Astrocyte (in vitro differentiated cells and primary cell): Measurements from ENCODE around the gene SNAP47. TPM values are rescaled to one million over a fixed set of nuclear protein-coding genes. Genes with fewer than 3 reads are reported as not detected.

Experiments
- DNase-seq: peaks from one replicate; pipeline ENCODE4 v3.0.0-alpha.2; 2010; ENCODE audit warnings: low read depth
- FAIRE-seq: peaks from 2 replicates; lab custom pipeline; 2011; peaks lifted over from hg19 to GRCh38; lab: Jason Lieb, UNC
- H2AFZ ChIP-seq: 2 replicates; pipeline ENCODE4 v1.6.0; 2012; ENCODE audit warnings: low read depth, low read length, inconsistent platforms
- H3K27ac ChIP-seq: 2 replicates; pipeline ENCODE4 v1.5.1; 2011; ENCODE audit warnings: low read depth, low read length, inconsistent platforms
- H3K27me3 ChIP-seq: 2 replicates; pipeline ENCODE4 v1.6.0; 2011; ENCODE audit warnings: low read length, inconsistent platforms; ENCODE audit not compliant: insufficient read depth
- H3K36me3 ChIP-seq: 2 replicates; pipeline ENCODE4 v1.5.1; 2011; ENCODE audit warnings: low read length, inconsistent platforms; ENCODE audit not compliant: insufficient read depth
- H3K4me1 ChIP-seq: 2 replicates; pipeline ENCODE4 v1.5.1; 2011; ENCODE audit warnings: low read length, inconsistent platforms; ENCODE audit not compliant: insufficient read depth
- H3K4me2 ChIP-seq: 2 replicates; pipeline ENCODE4 v1.6.0; 2012; ENCODE audit warnings: low read length, inconsistent platforms
- H3K4me3 ChIP-seq: 2 replicates; pipeline ENCODE4 v1.5.1; 2011; ENCODE audit warnings: low read depth, mild to moderate bottlenecking, low read length, inconsistent platforms; ENCODE audit not compliant: insufficient read depth
- H3K79me2 ChIP-seq: 2 replicates; pipeline ENCODE4 v1.6.0; 2012; ENCODE audit warnings: mild to moderate bottlenecking, low read length, inconsistent platforms; ENCODE audit not compliant: insufficient read depth
- H3K9ac ChIP-seq: 2 replicates; pipeline ENCODE4 v1.6.0; 2012; ENCODE audit warnings: mild to moderate bottlenecking, low read length, inconsistent platforms
- H3K9me3 ChIP-seq: 2 replicates; pipeline ENCODE4 v1.5.1; 2012; ENCODE audit warnings: low read depth, mild to moderate bottlenecking, low read length, inconsistent platforms; ENCODE audit not compliant: insufficient read depth
- H4K20me1 ChIP-seq: 2 replicates; pipeline ENCODE4 v1.6.0; 2012; ENCODE audit warnings: low read length, inconsistent platforms; ENCODE audit not compliant: insufficient read depth
- H3K27ac Mint-ChIP-seq: one replicate; pipeline ENCODE4 v1.8.0; 2021; ENCODE audit warnings: mild to moderate bottlenecking, mixed read lengths; ENCODE audit not compliant: unreplicated experiment
- H3K27me3 Mint-ChIP-seq: one replicate; pipeline ENCODE4 v1.8.0; 2021; ENCODE audit warnings: low read depth, mixed read lengths; ENCODE audit not compliant: unreplicated experiment
- H3K36me3 Mint-ChIP-seq: one replicate; pipeline ENCODE4 v1.8.0; 2021; ENCODE audit warnings: low read depth, mixed read lengths; ENCODE audit not compliant: unreplicated experiment
- H3K4me1 Mint-ChIP-seq: one replicate; pipeline ENCODE4 v1.8.0; 2021; ENCODE audit warnings: low read depth, mixed read lengths; ENCODE audit not compliant: unreplicated experiment
- H3K4me3 Mint-ChIP-seq: one replicate; pipeline ENCODE4 v1.8.0; 2021; ENCODE audit warnings: mild to moderate bottlenecking, moderate library complexity, mixed read lengths; ENCODE audit not compliant: unreplicated experiment
- H3K9me3 Mint-ChIP-seq: one replicate; pipeline ENCODE4 v1.8.0; 2021; ENCODE audit warnings: mild to moderate bottlenecking, mixed read lengths; ENCODE audit not compliant: unreplicated experiment
- CTCF ChIP-seq: IDR thresholded peaks from 2 replicates; pipeline ENCODE4 v1.5.1; 2011; ENCODE audit warnings: low read depth, mild to moderate bottlenecking, inconsistent platforms, low read length, moderate library complexity; ENCODE audit not compliant: insufficient read depth
- EZH2 ChIP-seq: IDR thresholded peaks from 2 replicates; pipeline ENCODE4 v1.6.1; 2012; ENCODE audit warnings: mild to moderate bottlenecking, low read length, inconsistent platforms; ENCODE audit not compliant: insufficient read depth
- total RNA-seq: library from RNA; stranded (reverse); gene quantifications from 2 replicates; pipeline ENCODE4 v1.2.1, GENCODE V29; 2021

Gene SNAP47
- total RNA-seq, 1 donor from 2014 or later: 31.9 TPM

GRCh38 chr1:227726318-227726717 lies 8.9 kb upstream of the SNAP47 start:
- Histone ChIP-seq H3K4me3 (no peak overlapping the region), H3K4me1 (peaks cover 6% of the 10 kb centered on the region), H3K27ac (no peak overlapping the region), H3K9me3 (peaks cover 5% of the 10 kb centered on the region), H2AFZ (no peak overlapping the region), H3K79me2 (no peaks in the 10 kb centered on the region), H3K9ac (no peak overlapping the region), H3K36me3 (no peaks in the 10 kb centered on the region), H4K20me1 (peaks cover 22% of the 10 kb centered on the region), H3K4me2 (no peak overlapping the region), H3K27me3 (no peaks in the 10 kb centered on the region)
- no peak overlapping the region for H3K27ac Mint-ChIP-seq
- H3K9me3 Mint-ChIP-seq: peaks cover 23% of the 10 kb centered on the region
- FAIRE-seq (no peak), DNase-seq (no peak)
- peaks cover 3% of the 10 kb centered on the region for H3K36me3 Mint-ChIP-seq
- peaks cover 6% of the 10 kb centered on the region for H3K4me1 Mint-ChIP-seq
- no peak for TF ChIP-seq CTCF
- TF ChIP-seq EZH2: no peak
- H3K4me3 Mint-ChIP-seq: no peak overlapping the region
- peaks cover 3% of the 10 kb centered on the region for H3K27me3 Mint-ChIP-seq

- H3K4me3 ChIP-seq: no peak overlapping the region
- H4K20me1 ChIP-seq: peaks cover 26% of the 10 kb centered on the region
- no peak for FAIRE-seq
- Mint-ChIP-seq H3K36me3 (peaks cover 3% of the 10 kb centered on the region), H3K27me3 (no peaks in the 10 kb centered on the region), H3K27ac (no peak overlapping the region), H3K4me1 (peaks cover 6% of the 10 kb centered on the region), H3K4me3 (no peak overlapping the region), H3K9me3 (peaks cover 16% of the 10 kb centered on the region)
- H3K27me3 ChIP-seq: no peaks in the 10 kb centered on the region
- H3K4me1 ChIP-seq: peaks cover 6% of the 10 kb centered on the region
- H3K36me3 ChIP-seq: no peaks in the 10 kb centered on the region
- no peak overlapping the region for H3K9ac ChIP-seq
- no peak overlapping the region for H2AFZ ChIP-seq
- no peak overlapping the region for H3K4me2 ChIP-seq
- no peaks in the 10 kb centered on the region for H3K79me2 ChIP-seq
- TF ChIP-seq EZH2: no peak
- TF ChIP-seq CTCF: no peak
- H3K9me3 ChIP-seq: no peaks in the 10 kb centered on the region
- no peak for DNase-seq
- H3K27ac ChIP-seq: no peak overlapping the region
Measured at GRCh38 chr1:227726924-227727599, 8.2 kb upstream of the SNAP47 start.
